GM23248 (cell line): ENCODE data around the gene DNAI2. TPM values are rescaled to one million over a fixed set of nuclear protein-coding genes. Genes with fewer than 3 reads are reported as not detected.

Source experiments
- DNase-seq: peaks from one replicate; pipeline ENCODE4 v3.0.0-alpha.2; 2015
- H2AFZ ChIP-seq: fragments of 200-600 bp; sonication (generic); 2 replicates; pipeline ENCODE4 v1.6.1; 2016; ENCODE audit warnings: antibody characterized with exemption
- H3F3A ChIP-seq: fragments of 200-600 bp; sonication (generic); 2 replicates; pipeline ENCODE4 v1.6.1; 2016; ENCODE audit warnings: mild to moderate bottlenecking, antibody characterized with exemption, mixed run types; ENCODE audit not compliant: insufficient read depth
- H3K27ac ChIP-seq: fragments of 200-600 bp; sonication (generic); 2 replicates; pipeline ENCODE4 v1.5.1; 2016; ENCODE audit warnings: mild to moderate bottlenecking
- H3K27me3 ChIP-seq: fragments of 200-600 bp; sonication (generic); replicated peaks from 2 replicates; pipeline ENCODE4 v1.6.1; 2016; ENCODE audit warnings: mild to moderate bottlenecking; ENCODE audit not compliant: insufficient read depth
- H3K36me3 ChIP-seq: fragments of 200-600 bp; sonication (generic); 2 replicates; pipeline ENCODE4 v1.6.1; 2016; ENCODE audit warnings: low read depth, mild to moderate bottlenecking
- H3K4me1 ChIP-seq: fragments of 200-600 bp; sonication (generic); 2 replicates; pipeline ENCODE4 v1.6.1; 2016; ENCODE audit warnings: mild to moderate bottlenecking; ENCODE audit not compliant: insufficient read depth
- H3K4me2 ChIP-seq: fragments of 200-600 bp; sonication (generic); one replicate; pipeline ENCODE4 v1.6.1; 2016; ENCODE audit warnings: mild to moderate bottlenecking; ENCODE audit not compliant: unreplicated experiment
- H3K4me3 ChIP-seq: fragments of 200-600 bp; sonication (generic); 2 replicates; pipeline ENCODE4 v1.5.1; 2016; ENCODE audit warnings: mild to moderate bottlenecking
- H3K79me2 ChIP-seq: fragments of 200-600 bp; sonication (generic); 2 replicates; pipeline ENCODE4 v1.6.1; 2016; ENCODE audit warnings: mild to moderate bottlenecking; ENCODE audit not compliant: insufficient read depth
- H3K9ac ChIP-seq: fragments of 200-600 bp; sonication (generic); 2 replicates; pipeline ENCODE4 v1.6.1; 2016; ENCODE audit warnings: mild to moderate bottlenecking
- H3K9me2 ChIP-seq: fragments of 200-600 bp; sonication (generic); 2 replicates; pipeline ENCODE4 v1.6.1; 2016; ENCODE audit warnings: mixed run types, mild to moderate bottlenecking, moderate library complexity; ENCODE audit not compliant: insufficient read depth
- H3K9me3 ChIP-seq: fragments of 200-600 bp; sonication (generic); one replicate; pipeline ENCODE4 v1.6.1; 2017; ENCODE audit warnings: low read depth
- H4K20me1 ChIP-seq: fragments of 200-600 bp; sonication (generic); 2 replicates; pipeline ENCODE4 v1.6.0; 2016; ENCODE audit not compliant: insufficient read depth
- EZH2 ChIP-seq: fragments of 200-600 bp; sonication (generic); IDR thresholded peaks from 2 replicates; pipeline ENCODE4 v1.6.1; 2018; ENCODE audit warnings: antibody characterized with exemption, mild to moderate bottlenecking; ENCODE audit not compliant: insufficient read depth, poor library complexity, severe bottlenecking
- EZH2phosphoT487 ChIP-seq: fragments of 200-600 bp; sonication (generic); IDR thresholded peaks from 2 replicates; pipeline ENCODE4 v1.6.1; 2018; ENCODE audit warnings: antibody characterized with exemption, moderate library complexity, mild to moderate bottlenecking, low read depth; ENCODE audit not compliant: insufficient read depth
- WGBS, 2 experiments: methylation state at CpG; one replicate each; pipeline ENCODE4 v1.1.6; 2015 to 2017; ENCODE audit warnings: low lambda C conversion rate in 2 of 2, low coverage in 1 of 2; ENCODE audit errors: missing lambda C conversion rate in 2 of 2; 5-methylcytosine and 5-hydroxymethylcytosine counted together
- in situ Hi-C: fragments of 300-500 bp; cut with MboI; formaldehyde crosslinking; loops from 2 replicates; pipeline ENCODE4 v1.15.0; 2020
- polyA plus RNA-seq: library from polyadenylated mRNA; unstranded; fragments of >200 nt; fragmentation: Nextera tagmentation; extraction: Ambion mirVana; gene quantifications from 2 replicates; pipeline ENCODE4 v1.2.1, GENCODE V29; 2016
- total RNA-seq: library from RNA; depleted of rRNA; stranded (reverse); fragments of >200 nt; shearing (Covaris generic); gene quantifications from 2 replicates; pipeline ENCODE4 v1.2.3, GENCODE V29; 2014

The DNAI2 gene
- total and polyA plus RNA-seq, 2 experiments from 2014 or later, result not detected

DNA sequence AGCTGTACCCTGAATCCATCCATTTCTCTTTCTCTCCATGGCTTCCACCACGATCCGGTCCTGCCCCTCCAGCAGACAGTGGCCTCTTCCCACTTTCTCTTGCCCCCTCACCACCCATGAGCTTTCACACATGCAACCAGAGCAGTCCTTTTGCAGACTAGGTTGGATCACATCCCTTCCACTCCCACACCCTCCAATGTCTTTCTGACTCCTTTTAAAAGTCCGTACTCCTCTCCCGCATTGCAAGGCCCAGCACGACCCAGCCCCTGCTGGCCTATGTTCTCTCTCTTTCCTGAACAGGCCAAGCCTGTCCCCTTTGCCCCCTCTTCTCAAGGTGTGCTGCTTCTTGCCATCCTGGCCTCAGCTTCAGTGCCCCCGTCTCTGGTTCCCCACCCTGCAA lies 22.5 kb upstream of the DNAI2 start:
- in situ Hi-C loops, result no loop called here
- H2AFZ ChIP-seq, result no peak overlapping the region
- WGBS, 2 experiments, result 64 to 68% methylated on average over 6 of the region's 6 CpGs
- no peaks in the 10 kb centered on the region for H3K4me1 ChIP-seq
- H3K4me3 ChIP-seq, result no peak overlapping the region
- TF ChIP-seq EZH2phosphoT487, result no peak
- no peak for TF ChIP-seq EZH2
- no peak overlapping the region for H3K4me2 ChIP-seq
- H3K79me2 ChIP-seq, result no peaks in the 10 kb centered on the region
- H3K27ac ChIP-seq, result no peak overlapping the region
- no peaks in the 10 kb centered on the region for H3K27me3 ChIP-seq
- H3K9ac ChIP-seq, result no peak overlapping the region
- no peak for DNase-seq
- H4K20me1 ChIP-seq, result no peaks in the 10 kb centered on the region
- H3F3A ChIP-seq, result no peaks in the 10 kb centered on the region
- H3K36me3 ChIP-seq, result no peaks in the 10 kb centered on the region
- no peaks in the 10 kb centered on the region for H3K9me3 ChIP-seq
- no peaks in the 10 kb centered on the region for H3K9me2 ChIP-seq

DNA sequence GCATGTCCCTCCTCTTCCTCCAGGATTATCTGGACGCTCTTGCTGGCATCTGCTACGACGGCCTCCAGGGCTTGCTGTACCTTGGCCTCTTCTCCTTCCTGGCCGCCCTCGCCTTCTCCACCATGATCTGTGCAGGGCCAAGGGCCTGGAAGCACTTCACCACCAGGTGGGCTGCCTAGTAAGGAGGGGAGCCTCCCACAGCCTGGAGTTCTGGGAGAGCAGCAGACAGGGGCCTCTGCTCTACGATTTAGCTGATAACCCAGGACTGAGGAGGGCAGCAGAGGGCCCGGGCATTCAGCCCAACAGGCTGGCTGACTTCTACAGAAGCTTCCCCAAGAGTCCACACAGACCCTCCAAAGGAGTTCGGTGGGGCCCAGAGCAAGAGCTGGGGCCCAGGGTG lies 21.8 kb upstream of the DNAI2 start:
- Histone ChIP-seq H3K4me3 (no peak overlapping the region), H3K4me2 (no peak overlapping the region), H2AFZ (no peak overlapping the region), H3K79me2 (no peaks in the 10 kb centered on the region), H4K20me1 (no peaks in the 10 kb centered on the region), H3K36me3 (no peaks in the 10 kb centered on the region), H3F3A (no peaks in the 10 kb centered on the region), H3K9ac (no peak overlapping the region), H3K27ac (no peak overlapping the region), H3K4me1 (no peaks in the 10 kb centered on the region), H3K27me3 (no peaks in the 10 kb centered on the region), H3K9me3 (no peaks in the 10 kb centered on the region), H3K9me2 (no peaks in the 10 kb centered on the region)
- no peak for DNase-seq
- in situ Hi-C loops, result no loop called here
- 70% methylated on average over 8 of the region's 8 CpGs for WGBS, 2 experiments
- TF ChIP-seq EZH2 (no peak), EZH2phosphoT487 (no peak)

DNA sequence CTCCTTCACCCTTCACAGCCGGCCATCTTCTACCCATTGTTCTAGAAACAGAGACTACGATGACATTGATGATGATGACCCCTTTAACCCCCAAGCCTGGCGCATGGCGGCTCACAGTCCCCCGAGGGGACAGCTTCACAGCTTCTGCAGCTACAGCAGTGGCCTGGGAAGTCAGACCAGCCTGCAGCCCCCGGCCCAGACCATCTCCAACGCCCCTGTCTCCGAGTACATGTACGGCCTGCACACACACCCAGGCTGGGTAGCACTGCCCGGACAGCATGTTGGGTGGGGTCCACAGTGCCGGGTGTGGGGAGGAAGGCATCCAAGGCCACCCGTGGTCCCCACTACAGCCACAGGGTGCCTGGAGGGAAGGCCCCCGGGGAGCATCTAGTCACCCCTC lies 21.0 kb upstream of the DNAI2 start:
- H4K20me1 ChIP-seq, result no peaks in the 10 kb centered on the region
- no peak for DNase-seq
- no peaks in the 10 kb centered on the region for H3K79me2 ChIP-seq
- H3F3A ChIP-seq, result no peaks in the 10 kb centered on the region
- no peak overlapping the region for H2AFZ ChIP-seq
- no peaks in the 10 kb centered on the region for H3K4me1 ChIP-seq
- WGBS, 2 experiments, result 63 to 67% methylated on average over 12 to 13 of the region's 13 CpGs
- H3K27me3 ChIP-seq, result no peaks in the 10 kb centered on the region
- no peaks in the 10 kb centered on the region for H3K9me3 ChIP-seq
- no peaks in the 10 kb centered on the region for H3K36me3 ChIP-seq
- TF ChIP-seq EZH2phosphoT487, result no peak
- no peak for TF ChIP-seq EZH2
- no peaks in the 10 kb centered on the region for H3K9me2 ChIP-seq
- no peak overlapping the region for H3K27ac ChIP-seq
- H3K9ac ChIP-seq, result no peak overlapping the region
- no peak overlapping the region for H3K4me2 ChIP-seq
- in situ Hi-C loops, result no loop called here
- H3K4me3 ChIP-seq, result no peak overlapping the region

DNA sequence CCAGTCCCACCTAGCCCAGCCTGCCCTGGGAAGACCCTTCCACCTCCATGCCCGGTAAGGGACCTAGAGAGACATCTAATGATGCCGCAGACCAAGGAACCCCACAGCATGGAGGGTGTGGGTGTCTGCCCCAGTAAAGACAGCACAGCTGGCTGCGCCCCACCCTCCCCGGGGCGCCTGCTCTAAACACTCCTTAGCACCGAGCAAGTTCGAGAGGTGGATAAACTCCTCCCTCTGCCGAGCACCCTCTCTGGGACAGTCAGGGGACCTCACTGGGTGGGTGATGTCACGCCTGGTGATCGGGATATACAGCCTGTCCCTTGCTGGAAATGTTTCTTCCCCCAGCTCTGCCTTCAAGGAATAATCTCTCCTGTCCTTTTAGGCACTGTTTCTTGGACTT lies 16.7 kb upstream of the DNAI2 start:
- no peak for DNase-seq
- Histone ChIP-seq H3K9ac (no peak overlapping the region), H3K4me2 (no peak overlapping the region), H3K9me3 (no peaks in the 10 kb centered on the region), H3F3A (no peaks in the 10 kb centered on the region), H3K27ac (no peak overlapping the region), H3K36me3 (no peaks in the 10 kb centered on the region), H4K20me1 (no peaks in the 10 kb centered on the region), H3K4me3 (no peak overlapping the region), H3K9me2 (no peaks in the 10 kb centered on the region), H3K4me1 (no peaks in the 10 kb centered on the region), H3K27me3 (no peaks in the 10 kb centered on the region), H3K79me2 (no peaks in the 10 kb centered on the region), H2AFZ (no peak overlapping the region)
- TF ChIP-seq EZH2 (no peak), EZH2phosphoT487 (no peak)
- in situ Hi-C loops, result no loop called here
- WGBS, 2 experiments, result 65 to 67% methylated on average over 10 of the region's 10 CpGs
